ENCODE results near the gene PCDHB16. TPM values are rescaled to one million over a fixed set of nuclear protein-coding genes. Genes with fewer than 3 reads are reported as not detected.

PCDHB16 gene
- 0.18 and 0.56 TPM in 2 replicates for total RNA-seq (2012; rRNA removed)
- 0.36 and 0.93 TPM in 2 replicates for polyA plus RNA-seq (2012; rRNA removed)
- polyA plus RNA-seq (2012; cell fraction: cytosol; rRNA removed), result 0.24 and 0.97 TPM in 2 replicates
- polyA plus RNA-seq (2012; cell fraction: nucleus; rRNA removed; ENCODE audit: low replicate concordance), result 0.52 and 0.73 TPM in 2 replicates
- percentile 41 among the genes with signal in this experiment for Bru-seq, nascent RNA
- BruChase-seq, experiment 1, labeled RNA remaining after a 6-hour chase, result percentile 65 among the genes with signal in this experiment
- BruChase-seq, experiment 2, labeled RNA remaining after a 2-hour chase, result percentile 54 among the genes with signal in this experiment
- long read RNA-seq, full-length matches to known transcripts, result 3 of 3 reads
- long read RNA-seq, partial matches to known transcripts, result 0 of 3 reads
- long read RNA-seq, other reads (novel, unspliced or antisense), result 0 of 3 reads

- peak within 1 kb of the TSS; percentile 67 for H3K9ac ChIP-seq (ENCODE audit: low read depth, low read length)
- in situ Hi-C loops (cut with MboI; ENCODE audit: low sequenced_read_pairs) (no loop called here), dilution Hi-C loops (cut with HindIII; ENCODE audit: low sequenced_read_pairs, unreplicated experiment) (no loop called here), intact Hi-C loops (cut with micrococcal nuclease) (no loop called here)
- no peak within 1 kb of the TSS for H3K14ac ChIP-seq (replicated peaks; ENCODE audit: low read depth, low read length)
- no peaks in the 10 kb centered on the region for H3K36me3 ChIP-seq (ENCODE audit: control insufficient read depth, insufficient read depth, low read length)
- H2BK120ac ChIP-seq (ENCODE audit: low read depth, low read length), result no peak within 1 kb of the TSS
- H3K79me1 ChIP-seq (ENCODE audit: low read depth in 1 of 2, low read length in 2 of 2), result no peaks in the 10 kb centered on the region
- H3K4ac ChIP-seq (ENCODE audit: low read depth, low read length), result no peak within 1 kb of the TSS
- H2BK15ac ChIP-seq (ENCODE audit: low read depth, low read length), result no peak within 1 kb of the TSS
- H2AK9ac ChIP-seq (replicated peaks; ENCODE audit: low read depth, low read length, poor library complexity), result no peak within 1 kb of the TSS
- H4K20me1 ChIP-seq (ENCODE audit: insufficient read depth, low read length), result no peaks in the 10 kb centered on the region
- ChIA-PET CTCF (interaction anchor here (0.6 to 1.2 kb wide), 5 partner anchors 13 to 382 kb away, joined by 3 to 7 read pairs (median 4); no protein-coding TSS in a partner anchor), POLR2A (ENCODE audit: unreplicated experiment) (no interaction called here)
- no peak within 1 kb of the TSS for H3K56ac ChIP-seq (ENCODE audit: extremely low read depth, insufficient read depth, low read length)
- H4K5ac ChIP-seq (ENCODE audit: low read depth, low read length), result 0 out of 2 replicates have a peak within 1 kb of the TSS, but pooled peaks have one; percentile 53
- 17% methylated on average over 4 of the region's 13 CpGs; no CpG with 5 or more reads in 1 of the 2 experiments for WGBS, 2 experiments (ENCODE audit: extremely low coverage in 2 of 2, insufficient read length in 1 of 2)
- no peak within 1 kb of the TSS for H3K23ac ChIP-seq (ENCODE audit: low read depth, low read length)
- no peak within 1 kb of the TSS for H4K8ac ChIP-seq (ENCODE audit: low read depth in 2 of 2, low read length in 2 of 2)
- no peaks in the 10 kb centered on the region for H3K27me3 ChIP-seq (ENCODE audit: control insufficient read depth, insufficient read depth, low read length)
- peak within 1 kb of the TSS; percentile 61; the same call in 1 of the 2 replicates for H3K4me2 ChIP-seq (ENCODE audit: low read depth, low read length)
- H3K4me1 ChIP-seq (ENCODE audit: control insufficient read depth, insufficient read depth, low read length), result no peaks in the 10 kb centered on the region
- H3K27ac ChIP-seq (ENCODE audit: insufficient read depth, low read length), result no peak within 1 kb of the TSS
- no peak within 1 kb of the TSS for H2BK20ac ChIP-seq (ENCODE audit: low read depth, low read length)
- H2BK5ac ChIP-seq (ENCODE audit: low read depth, low read length, poor library complexity, severe bottlenecking), result no peak within 1 kb of the TSS
- 0 out of 2 replicates have a peak within 1 kb of the TSS, but pooled peaks have one; percentile 36 for H3K18ac ChIP-seq (ENCODE audit: low read depth, low read length)
- peak; percentile 32 for DNase-seq
- TF ChIP-seq SMC3 (IDR thresholded peaks at IDR 0.05; ENCODE audit: low read depth, low read length), result peak; percentile 13; the same call in 1 of the 2 replicates
- no peak for TF ChIP-seq USF2 (IDR thresholded peaks at IDR 0.05; ENCODE audit: low read depth, low read length)
- no peak for TF ChIP-seq RCOR1 (IDR thresholded peaks at IDR 0.05; ENCODE audit: insufficient replicate concordance, low read length)
- peak; percentile 43 for TF ChIP-seq CTCF (conservative IDR thresholded peaks at IDR 0.05; ENCODE audit: low read depth, low read length)
- TF ChIP-seq BHLHE40 (IDR thresholded peaks at IDR 0.05; ENCODE audit: low read depth, low read length), result no peak
- no peak for TF ChIP-seq ELK1 (IDR thresholded peaks at IDR 0.05; ENCODE audit: borderline replicate concordance, low read depth, low read length)
- TF ChIP-seq RAD21 (IDR thresholded peaks at IDR 0.05; ENCODE audit: low read length), result peak; percentile 26; the same call in 1 of the 2 replicates
- TF ChIP-seq POLR2A (IDR thresholded peaks at IDR 0.05; ENCODE audit: low read depth, low read length), result no peak
- no TSS peak for BruUV-seq (replicated peaks)
- H2AFZ ChIP-seq (replicated peaks; ENCODE audit: low read length, poor library complexity), result peak within 1 kb of the TSS; percentile 58
- peak within 1 kb of the TSS; percentile 58 for H3K4me3 ChIP-seq (ENCODE audit: insufficient read depth, low read depth, low read length)
- H3K9me3 ChIP-seq (ENCODE audit: control insufficient read depth, insufficient read depth, low read length), result peaks cover 23% of the 10 kb centered on the region; the same call in 1 of the 2 replicates
- no peak for ATAC-seq (ENCODE audit: low read depth)
- no peak within 1 kb of the TSS for H4K91ac ChIP-seq (ENCODE audit: insufficient read depth, low read depth, low read length)
- H3K9me1 ChIP-seq (ENCODE audit: insufficient read depth, low read length), result no peaks in the 10 kb centered on the region
- no peak within 1 kb of the TSS for H2AK5ac ChIP-seq (ENCODE audit: low read depth, low read length)
Observed at GRCh38 chr5:141182248-141182647, at the start of gene PCDHB16. TSS of gene PCDHB16 (plus strand) at chr5:141182387. CDS start at chr5:141182560, 173 bp downstream.

Measured in IMR-90 (cell line).